ENCODE results near the gene BEST1. TPM values are rescaled to one million over a fixed set of nuclear protein-coding genes. Genes with fewer than 3 reads are reported as not detected.
"Not testable (repeated sequence)": the region's sequence is repeated elsewhere in the genome, so short reads cannot be mapped to it uniquely, and the experiment has no call there.

BEST1 gene
- total and polyA plus RNA-seq, 2 donors (not counting 1 experiment from before 2014, with no cell fraction given) = 2.5 to 15.2 TPM

DNA sequence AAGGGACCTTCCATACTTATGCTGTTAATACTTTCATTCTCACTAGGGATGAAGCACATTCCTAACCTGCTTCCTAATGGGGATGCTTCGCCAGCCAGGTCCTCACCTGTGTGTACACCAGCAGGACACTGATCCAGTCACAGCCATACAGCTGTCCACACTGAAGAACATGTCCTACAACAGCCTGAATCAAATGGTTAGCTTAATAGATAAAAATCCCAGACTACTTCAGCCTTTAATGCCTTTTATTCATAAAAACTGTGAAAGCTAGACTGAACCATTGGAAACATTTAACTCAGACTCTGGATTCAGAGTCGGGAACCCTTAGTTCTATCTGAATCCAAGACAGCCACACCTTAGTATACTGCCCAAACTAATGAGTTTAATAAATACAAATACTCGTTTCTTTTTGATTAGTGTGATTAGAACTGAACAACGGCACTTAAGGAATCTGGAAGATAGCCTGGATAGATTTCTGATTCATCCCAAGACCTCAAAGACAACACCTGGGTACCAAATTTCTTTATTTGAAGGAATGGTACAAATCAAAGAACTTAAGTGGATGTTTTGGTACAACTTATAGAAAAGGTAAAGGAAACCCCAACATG is 14.0 kb downstream of the BEST1 start:
- H3K4me3 ChIP-seq (replicated peaks in 1 of 4; ENCODE audit: control extremely low read depth in 1 of 4, insufficient read depth in 1 of 4, low read depth in 3 of 4, low read length in 4 of 4) = peak overlapping the region in 3 of 4 experiments; percentile 8 to 90 (median 85)
- peak overlapping the region; percentile 48 for H3K4me2 ChIP-seq (ENCODE audit: extremely low read depth, insufficient read depth, low read length)
- TF ChIP-seq CTCF (conservative IDR thresholded peaks at IDR 0.05 in 1 of 2, IDR thresholded peaks at IDR 0.05 in 1 of 2; ENCODE audit: low read depth in 1 of 2, low read length in 2 of 2) (no peak), EZH2 (IDR thresholded peaks at IDR 0.05; ENCODE audit: low read length, missing control alignments) (no peak)
- H3K9me3 ChIP-seq (ENCODE audit: control insufficient read depth, insufficient read depth, low read depth, low read length) = no peaks in the 10 kb centered on the region
- no peak overlapping the region for H2AFZ ChIP-seq (ENCODE audit: low read length)
- no peak for DNase-seq (ENCODE audit: low read depth in 2 of 2)
- peaks cover 13% of the 10 kb centered on the region for H3K4me1 ChIP-seq (ENCODE audit: control insufficient read depth, extremely low read depth, insufficient read depth, low read length)
- H3K79me2 ChIP-seq (ENCODE audit: control insufficient read depth, insufficient read depth, low read length) = peaks cover 38% of the 10 kb centered on the region
- no peak overlapping the region for H3K9ac ChIP-seq (ENCODE audit: insufficient read depth, low read length)
- H3K27ac ChIP-seq (ENCODE audit: insufficient read depth, low read length) = no peak overlapping the region
- H3K36me3 ChIP-seq (ENCODE audit: control insufficient read depth, insufficient read depth, low read length) = peaks cover 13% of the 10 kb centered on the region
- H4K20me1 ChIP-seq (ENCODE audit: control insufficient read depth, extremely low read depth, insufficient read depth, low read length) = peaks cover 6% of the 10 kb centered on the region
- H3K27me3 ChIP-seq (ENCODE audit: control insufficient read depth, insufficient read depth, low read length) = no peaks in the 10 kb centered on the region

DNA sequence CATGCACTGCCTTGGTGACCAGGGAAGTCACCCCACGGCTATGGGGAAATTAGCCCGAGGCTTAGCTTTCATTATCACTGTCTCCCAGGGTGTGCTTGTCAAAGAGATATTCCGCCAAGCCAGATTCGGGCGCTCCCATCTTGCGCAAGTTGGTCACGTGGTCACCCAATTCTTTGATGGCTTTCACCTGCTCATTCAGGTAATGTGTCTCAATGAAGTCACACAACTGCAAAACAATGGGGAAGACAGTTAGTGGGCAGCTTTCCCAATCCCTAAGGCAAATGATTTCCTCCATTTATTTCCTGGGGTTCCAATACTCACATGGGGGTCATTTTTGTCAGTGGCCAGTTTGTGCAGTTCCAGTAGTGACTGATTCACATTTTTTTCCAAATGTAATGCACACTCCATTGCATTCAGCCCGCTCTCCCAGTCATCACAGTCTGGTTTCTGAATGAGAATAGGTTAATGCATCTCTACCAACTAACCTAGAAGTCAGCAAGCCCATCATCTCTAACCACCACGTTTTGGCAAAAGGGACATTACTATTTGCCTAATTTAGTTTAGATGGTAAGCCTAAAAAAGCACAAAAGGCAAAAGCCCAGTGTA is 14.6 kb downstream of the BEST1 start:
- peak overlapping the region; percentile 67 for H3K4me2 ChIP-seq (ENCODE audit: extremely low read depth, insufficient read depth, low read length)
- not testable (repeated sequence) for H3K9ac ChIP-seq (ENCODE audit: insufficient read depth, low read length); H4K20me1 ChIP-seq (ENCODE audit: control insufficient read depth, extremely low read depth, insufficient read depth, low read length); DNase-seq (ENCODE audit: low read depth in 2 of 2); H3K27me3 ChIP-seq (ENCODE audit: control insufficient read depth, insufficient read depth, low read length); H2AFZ ChIP-seq (ENCODE audit: low read length); H3K9me3 ChIP-seq (ENCODE audit: control insufficient read depth, insufficient read depth, low read depth, low read length)
- H3K36me3 ChIP-seq (ENCODE audit: control insufficient read depth, insufficient read depth, low read length) = peaks cover 13% of the 10 kb centered on the region
- peak overlapping the region; percentile 26 for H3K27ac ChIP-seq (ENCODE audit: insufficient read depth, low read length)
- peak overlapping the region; percentile 70 to 93 (median 88) for H3K4me3 ChIP-seq (replicated peaks in 1 of 4; ENCODE audit: control extremely low read depth in 1 of 4, insufficient read depth in 1 of 4, low read depth in 3 of 4, low read length in 4 of 4)
- peaks cover 14% of the 10 kb centered on the region for H3K4me1 ChIP-seq (ENCODE audit: control insufficient read depth, extremely low read depth, insufficient read depth, low read length)
- peaks cover 38% of the 10 kb centered on the region for H3K79me2 ChIP-seq (ENCODE audit: control insufficient read depth, insufficient read depth, low read length)

- Histone ChIP-seq H4K20me1 (ENCODE audit: control insufficient read depth, extremely low read depth, insufficient read depth, low read length) (peaks cover 6% of the 10 kb centered on the region), H3K9me3 (ENCODE audit: control insufficient read depth, insufficient read depth, low read depth, low read length) (no peaks in the 10 kb centered on the region), H3K79me2 (ENCODE audit: control insufficient read depth, insufficient read depth, low read length) (peaks cover 38% of the 10 kb centered on the region), H3K27me3 (ENCODE audit: control insufficient read depth, insufficient read depth, low read length) (no peaks in the 10 kb centered on the region), H3K36me3 (ENCODE audit: control insufficient read depth, insufficient read depth, low read length) (peaks cover 13% of the 10 kb centered on the region), H3K4me1 (ENCODE audit: control insufficient read depth, extremely low read depth, insufficient read depth, low read length) (peaks cover 30% of the 10 kb centered on the region), H3K9ac (ENCODE audit: insufficient read depth, low read length) (peak overlapping the region; percentile 78), H3K4me3 (replicated peaks in 1 of 4; ENCODE audit: control extremely low read depth in 1 of 4, insufficient read depth in 1 of 4, low read depth in 3 of 4, low read length in 4 of 4) (peak overlapping the region; percentile 70 to 93 (median 88)), H3K4me2 (ENCODE audit: extremely low read depth, insufficient read depth, low read length) (peak overlapping the region; percentile 6), H3K27ac (ENCODE audit: insufficient read depth, low read length) (peak overlapping the region; percentile 58), H2AFZ (ENCODE audit: low read length) (no peak overlapping the region)
- TF ChIP-seq CTCF (conservative IDR thresholded peaks at IDR 0.05 in 1 of 2, IDR thresholded peaks at IDR 0.05 in 1 of 2; ENCODE audit: low read depth in 1 of 2, low read length in 2 of 2) (no peak), EZH2 (IDR thresholded peaks at IDR 0.05; ENCODE audit: low read length, missing control alignments) (no peak)
- peak in 1 of 2 donors; percentile 43 for DNase-seq (ENCODE audit: low read depth in 2 of 2)
Measured at GRCh38 chr11:61966734-61967115, 16.6 kb downstream of the BEST1 start.
